GM21528 (cell line): ENCODE results near the gene PKD2L2.

Experiments used
- ATAC-seq: cut with Tn5 transposase; IDR thresholded peaks from one replicate; pipeline ENCODE4 v1.9.1; 2021; ENCODE audit warnings: mild to moderate bottlenecking, moderate library complexity; ENCODE audit not compliant: unreplicated experiment, low FRiP score

PKD2L2 gene

DNA sequence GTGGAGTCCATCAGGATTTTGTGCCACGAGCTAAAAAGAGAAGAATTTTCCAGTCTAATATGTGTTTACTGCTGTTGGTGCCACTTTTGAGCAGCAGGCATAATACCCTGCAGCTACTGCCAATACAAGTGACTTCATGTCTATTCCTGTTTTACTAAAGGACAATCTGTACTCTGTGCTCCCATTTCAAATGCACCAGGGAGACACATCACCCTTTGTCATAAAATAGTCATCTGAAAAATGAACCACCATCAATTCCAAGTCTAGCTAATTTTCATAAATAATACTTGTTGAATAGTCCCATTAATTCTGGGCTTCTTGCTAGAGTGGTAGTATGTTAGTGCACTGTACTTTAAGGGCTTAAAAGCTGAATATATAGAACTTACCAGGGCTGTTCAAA lies 8.9 kb upstream of the PKD2L2 start:
- no peak for ATAC-seq

DNA sequence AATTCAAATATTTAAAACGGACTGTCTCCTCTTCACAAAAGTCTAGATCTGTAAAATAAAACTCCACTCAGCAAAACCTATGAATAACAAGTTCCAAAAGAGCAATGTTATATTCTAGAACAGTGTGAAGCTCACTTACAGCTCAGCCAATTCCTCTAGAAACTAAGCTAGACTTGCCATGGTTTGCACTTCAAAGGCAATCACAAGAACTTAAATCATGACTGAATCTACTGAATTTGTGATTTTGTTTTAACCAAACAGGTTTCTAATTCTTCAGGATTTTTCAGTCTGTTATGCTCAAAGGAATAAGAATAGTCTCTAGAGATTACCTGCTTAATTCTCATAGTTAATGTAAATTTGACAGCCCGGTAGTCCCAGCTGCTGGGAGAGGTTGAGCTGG lies 1.4 kb upstream of the PKD2L2 start:
- ATAC-seq = no peak

DNA sequence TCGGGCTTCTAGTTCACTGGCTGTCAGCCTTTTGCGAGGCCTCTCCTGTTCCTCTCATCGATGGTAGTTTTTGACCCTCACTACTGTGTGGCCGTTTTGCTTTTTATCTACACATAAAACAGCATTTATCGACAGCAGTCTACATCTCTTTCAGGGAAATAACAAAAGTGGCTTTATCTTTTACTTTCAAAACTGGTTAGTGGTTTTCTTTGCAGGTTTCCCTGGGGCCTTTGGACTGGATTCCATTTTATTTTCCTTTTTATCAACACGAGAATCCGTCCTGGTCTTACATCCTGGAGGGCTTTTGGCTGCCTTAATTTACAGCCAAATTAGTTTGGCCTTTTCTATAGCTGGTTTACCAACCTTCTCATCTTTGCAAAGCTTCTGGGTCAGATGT lies 793 bp upstream of the PKD2L2 start:
- ATAC-seq = no peak

DNA sequence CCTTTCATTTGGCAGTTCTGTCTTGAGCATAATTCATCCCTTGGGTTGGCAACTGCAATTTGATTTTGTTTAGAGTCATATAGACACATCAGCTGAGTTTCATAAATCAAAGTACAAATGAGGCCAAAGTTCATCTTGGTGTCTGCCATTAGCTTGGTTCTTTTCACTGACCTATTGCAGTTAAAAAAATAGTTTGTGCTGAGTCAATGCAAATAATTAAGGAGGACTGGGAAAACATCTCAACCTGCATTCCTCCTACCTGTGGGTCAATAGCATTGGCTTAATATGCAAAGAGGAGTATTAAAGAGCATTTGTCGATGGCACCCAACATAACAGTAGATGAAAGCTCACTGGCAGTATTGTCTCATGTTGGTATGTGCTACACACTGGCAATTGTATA lies 1.6 kb downstream of the PKD2L2 start:
- no peak for ATAC-seq

DNA sequence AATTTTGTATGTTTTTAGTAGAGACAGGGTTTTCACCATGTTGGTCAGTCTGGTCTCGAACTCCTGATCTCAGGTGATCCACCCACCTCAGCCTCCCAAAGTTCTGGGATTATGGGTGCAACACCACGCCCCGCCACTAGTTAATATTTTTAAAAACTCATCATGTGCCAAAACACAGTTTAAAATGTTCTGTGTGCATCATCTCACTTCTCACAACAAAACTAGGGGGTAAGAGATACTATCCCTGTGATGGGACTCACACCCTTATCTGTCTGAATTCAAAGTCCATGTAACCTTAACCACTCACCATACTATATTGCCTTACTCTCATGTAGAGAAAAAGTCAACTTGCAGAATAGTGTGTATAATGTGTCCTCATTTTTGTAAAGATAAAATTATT lies 2.6 kb downstream of the PKD2L2 start:
- ATAC-seq = no peak

DNA sequence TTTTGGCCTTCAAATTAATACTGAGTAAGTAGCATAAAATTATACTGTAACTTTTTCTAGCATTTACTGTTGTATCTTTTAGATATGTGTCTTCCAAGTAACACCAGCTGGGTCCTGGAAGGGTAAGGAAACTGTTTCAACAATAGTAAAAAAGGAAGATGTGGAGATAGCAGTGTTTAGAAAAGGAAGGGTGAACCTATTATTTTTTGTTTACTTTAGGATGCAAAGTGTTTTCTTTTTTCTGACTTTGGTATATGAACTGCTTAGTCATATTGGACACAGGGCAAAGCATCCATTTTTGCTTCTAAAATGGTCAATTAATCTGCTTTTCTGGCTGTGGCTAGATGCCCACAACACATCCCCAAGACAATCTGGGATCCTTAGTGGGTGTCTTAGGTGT lies 5.3 kb downstream of the PKD2L2 start:
- ATAC-seq = no peak

DNA sequence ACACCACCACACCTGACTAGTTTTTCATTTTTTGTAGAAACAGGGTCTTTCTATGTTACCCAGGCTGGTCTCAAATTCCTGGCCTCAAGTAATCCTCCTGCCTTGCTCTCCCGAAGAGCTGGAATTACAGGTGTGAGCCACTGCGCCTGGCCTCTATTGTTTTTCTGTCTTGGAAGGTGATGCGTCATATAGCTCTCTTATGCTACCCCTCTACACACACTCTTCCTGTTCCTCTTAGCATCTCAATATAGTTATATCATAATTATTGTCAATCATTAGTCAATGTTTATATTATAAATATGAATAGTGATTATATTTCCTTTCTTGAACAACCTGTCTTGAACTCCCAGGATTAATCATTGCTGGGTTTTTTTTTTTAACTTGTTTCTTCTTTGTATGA lies 7.3 kb downstream of the PKD2L2 start:
- ATAC-seq = no peak

DNA sequence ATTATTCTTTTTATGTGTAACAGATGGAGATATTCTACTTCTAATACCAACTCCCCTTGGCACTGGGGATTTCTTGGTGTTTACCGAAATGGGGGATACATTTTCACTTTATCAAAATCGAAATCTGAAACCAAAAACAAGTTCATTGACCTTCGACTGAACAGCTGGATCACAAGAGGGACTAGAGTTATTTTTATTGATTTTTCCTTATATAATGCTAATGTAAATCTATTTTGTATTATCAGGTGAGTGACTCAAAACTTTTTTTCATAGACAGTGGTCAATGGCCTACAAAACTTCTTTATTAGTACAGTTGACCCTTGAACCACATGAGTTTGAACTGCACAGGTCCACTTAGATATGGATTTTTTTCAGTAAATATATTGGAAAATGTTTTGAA lies 10.2 kb downstream of the PKD2L2 start:
- ATAC-seq = no peak

DNA sequence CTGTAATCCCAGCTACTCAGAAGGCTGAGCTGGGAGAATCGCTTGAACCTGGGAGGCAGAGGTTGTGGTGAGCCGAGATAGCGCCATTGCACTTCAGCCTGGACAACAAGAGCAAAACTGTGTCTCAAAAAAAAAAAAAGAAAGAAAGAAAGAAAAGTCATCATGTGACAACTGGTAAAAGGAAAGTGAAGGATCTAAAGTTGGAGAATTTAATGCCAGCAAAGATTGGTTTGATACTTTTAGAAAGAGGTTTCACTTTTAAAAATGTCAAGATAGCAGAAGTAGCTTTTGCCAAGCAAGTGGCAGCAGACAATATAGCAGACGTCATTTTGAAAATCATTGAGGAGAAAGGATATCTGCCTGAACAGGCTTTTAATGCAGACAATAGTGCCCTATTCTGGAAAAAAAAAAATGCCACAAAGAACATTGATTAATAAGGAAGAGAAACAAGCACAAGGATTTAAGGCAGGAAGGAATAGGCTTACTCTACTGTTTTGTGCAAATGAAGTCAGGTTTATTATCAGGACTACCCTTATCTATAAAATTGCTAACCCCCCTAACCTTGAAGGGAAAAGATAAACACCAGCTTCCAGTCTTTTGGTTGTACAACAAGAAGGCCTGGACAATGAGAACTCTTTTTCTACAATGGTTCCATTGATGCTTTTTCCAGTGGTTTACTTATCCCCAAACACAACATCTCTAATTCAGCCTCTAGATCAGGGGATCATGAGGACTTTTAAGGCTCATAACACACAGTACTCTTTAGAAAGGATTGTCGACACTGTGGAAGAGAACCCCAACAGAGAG lies 12.0 kb downstream of the PKD2L2 start:
- no peak for ATAC-seq

DNA sequence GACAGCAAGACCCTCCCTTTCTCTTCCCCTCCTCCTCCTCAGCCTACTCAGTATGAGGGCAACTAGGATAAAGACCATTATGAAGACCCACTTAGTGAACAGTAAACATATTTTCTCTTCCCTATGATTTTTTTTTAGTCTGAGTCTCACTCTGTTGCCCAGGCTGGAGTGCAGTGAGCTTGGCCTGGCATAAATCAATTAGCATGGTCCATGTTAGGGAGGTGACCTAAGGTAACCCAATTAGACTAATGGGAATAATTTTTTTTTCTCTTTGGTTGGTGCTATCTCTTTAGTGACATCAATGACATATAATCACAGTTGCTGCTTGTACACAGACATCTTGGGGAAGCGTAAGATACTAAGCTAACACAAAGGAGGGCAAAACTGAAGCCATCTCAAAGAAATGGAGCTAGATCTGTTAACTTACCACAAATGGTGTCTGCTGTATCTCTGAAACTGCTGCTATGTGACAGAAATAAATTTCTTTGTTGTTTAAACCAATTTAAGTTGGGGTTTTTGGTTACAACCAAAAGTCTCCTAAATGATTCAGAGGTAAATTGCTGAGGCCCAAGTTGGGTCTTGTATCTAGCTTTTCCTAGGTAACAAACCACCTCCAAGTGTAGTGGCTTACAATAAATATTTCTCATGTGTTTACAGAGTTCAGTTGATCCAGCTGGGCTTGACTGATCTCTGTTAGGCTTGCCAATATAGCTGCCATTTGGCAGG lies 13.3 kb downstream of the PKD2L2 start:
- ATAC-seq = no peak

DNA sequence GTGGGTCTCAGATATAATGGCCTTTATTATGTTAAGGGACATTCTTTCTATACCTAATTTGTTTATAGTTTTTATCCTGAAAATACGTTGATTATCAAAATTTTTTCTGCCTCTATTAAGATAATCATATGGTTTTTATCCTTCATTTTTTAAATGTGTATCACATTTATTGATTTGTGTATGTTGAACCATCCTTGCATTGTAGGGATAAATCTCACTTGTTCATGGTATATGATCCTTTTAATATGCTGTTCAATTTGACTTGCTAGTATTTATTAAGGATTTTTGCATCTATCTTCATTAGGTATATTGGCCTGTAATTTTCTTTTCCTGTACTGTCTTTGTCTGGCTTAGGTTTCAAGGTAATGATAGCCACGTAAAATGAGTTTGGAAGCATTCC lies 25.5 kb downstream of the PKD2L2 start:
- no peak for ATAC-seq

DNA sequence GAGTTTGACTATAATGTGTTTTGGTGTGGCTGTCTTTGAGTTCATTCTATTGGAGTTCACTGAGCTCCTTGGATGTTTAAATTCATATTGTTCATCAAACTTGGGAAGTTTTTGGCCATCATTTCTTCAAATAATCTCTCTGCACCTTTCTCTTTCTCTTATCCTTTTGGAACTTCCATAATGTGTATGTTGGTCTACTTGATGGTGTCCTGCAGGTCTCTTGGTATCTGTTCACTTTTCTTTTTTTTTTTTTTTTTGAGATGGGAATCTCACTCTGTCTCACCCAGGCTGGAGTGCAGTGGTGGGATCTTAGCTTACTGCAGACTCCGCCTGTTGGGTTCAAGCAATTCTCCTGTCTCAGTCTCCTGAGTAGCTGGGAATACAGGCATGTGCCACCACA lies 27.7 kb downstream of the PKD2L2 start:
- no peak for ATAC-seq

DNA sequence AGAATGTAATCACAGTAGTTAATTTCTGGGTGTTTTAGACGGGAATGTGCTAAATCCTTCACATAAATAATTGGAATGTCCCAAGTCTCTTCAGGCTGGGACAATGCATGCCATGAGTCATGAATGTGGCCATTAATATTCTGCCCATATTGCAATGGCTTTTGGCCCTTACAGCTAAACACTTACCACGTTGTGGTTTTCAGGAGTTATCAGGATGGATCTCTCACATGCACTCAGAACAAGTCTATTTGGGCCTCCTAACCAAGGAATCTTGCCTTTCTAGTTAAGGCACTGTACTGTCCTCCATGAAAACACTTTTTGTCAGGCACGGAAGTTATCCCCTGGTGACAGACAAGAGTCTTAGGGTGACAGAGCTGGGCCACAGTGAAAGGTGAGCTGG lies 32.7 kb downstream of the PKD2L2 start:
- ATAC-seq = no peak

DNA sequence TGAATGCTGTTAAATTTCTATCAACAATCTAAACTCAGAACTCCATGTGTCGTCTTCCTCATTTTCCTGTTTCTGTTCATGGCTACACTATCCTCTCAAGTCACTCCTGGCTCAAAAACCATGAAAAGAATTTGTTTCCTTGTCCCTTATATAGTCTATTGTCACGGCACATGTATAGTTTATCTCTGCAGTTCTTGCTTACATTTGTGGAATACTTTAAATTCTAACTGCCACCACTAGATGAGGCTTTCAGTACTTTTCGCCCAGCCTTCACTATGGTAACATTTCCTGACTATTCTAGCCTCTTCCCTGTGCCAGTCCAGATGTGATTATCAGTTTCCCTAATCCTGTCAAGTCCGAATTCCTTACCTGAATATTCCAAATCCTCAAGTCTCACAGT lies 34.6 kb downstream of the PKD2L2 start:
- no peak for ATAC-seq

DNA sequence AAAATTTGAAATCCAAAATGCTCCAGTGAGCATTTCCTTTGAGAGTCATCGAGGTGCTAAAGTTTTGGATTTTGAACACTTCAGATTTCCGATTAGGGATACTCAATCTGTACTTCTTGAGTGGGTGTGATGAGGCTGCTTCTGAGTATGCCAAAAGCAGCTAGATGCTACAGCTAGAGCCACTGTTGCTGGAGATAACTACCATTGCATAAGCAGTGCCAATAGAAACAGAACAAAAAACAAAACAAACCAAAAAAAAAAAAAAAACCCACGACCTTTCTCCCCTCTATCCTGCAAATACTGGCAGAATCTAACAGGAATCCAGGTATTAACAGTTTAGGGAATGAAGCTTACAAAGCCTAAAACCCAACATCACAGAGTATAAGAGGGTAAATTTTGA lies 43.5 kb downstream of the PKD2L2 start:
- ATAC-seq = no peak

DNA sequence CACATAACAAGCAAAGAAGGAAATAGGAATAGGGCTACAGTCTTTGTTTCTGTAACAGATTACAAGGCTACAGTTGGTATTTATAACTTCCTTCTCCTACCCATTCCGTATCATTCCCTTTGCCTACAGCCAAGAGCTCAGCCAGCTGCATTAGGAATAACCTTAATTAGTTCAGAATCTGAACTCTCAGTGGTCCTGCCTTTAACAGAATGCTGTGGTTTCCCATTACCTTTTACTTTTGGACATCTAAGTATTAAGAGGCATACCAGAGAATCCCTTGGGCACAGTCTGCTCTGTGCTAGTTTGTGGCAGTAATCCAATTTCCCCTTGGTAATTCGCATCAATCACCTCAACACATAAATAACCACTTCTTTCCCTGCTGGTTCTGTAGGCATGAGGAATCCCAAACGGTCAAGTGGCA lies 44.2 kb downstream of the PKD2L2 start:
- ATAC-seq = no peak

DNA sequence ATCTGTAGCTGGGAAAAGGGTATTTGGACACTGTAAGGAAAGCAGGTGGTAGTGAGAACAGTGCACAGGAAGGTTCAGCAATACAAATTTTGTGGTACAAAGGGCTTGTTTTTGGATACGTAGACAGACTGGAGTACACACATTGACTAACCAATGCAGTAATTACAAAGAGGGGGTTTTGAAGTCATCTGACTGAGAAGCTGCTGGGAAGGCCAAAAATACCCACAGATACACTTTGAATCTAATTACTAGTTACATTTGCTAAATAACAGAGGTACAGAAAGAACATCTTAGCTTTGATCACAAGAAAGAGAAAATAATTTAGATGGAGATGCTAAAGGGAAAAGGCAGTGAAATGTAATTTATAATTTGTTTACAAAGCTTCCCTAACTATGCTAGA lies 45.9 kb downstream of the PKD2L2 start:
- no peak for ATAC-seq

DNA sequence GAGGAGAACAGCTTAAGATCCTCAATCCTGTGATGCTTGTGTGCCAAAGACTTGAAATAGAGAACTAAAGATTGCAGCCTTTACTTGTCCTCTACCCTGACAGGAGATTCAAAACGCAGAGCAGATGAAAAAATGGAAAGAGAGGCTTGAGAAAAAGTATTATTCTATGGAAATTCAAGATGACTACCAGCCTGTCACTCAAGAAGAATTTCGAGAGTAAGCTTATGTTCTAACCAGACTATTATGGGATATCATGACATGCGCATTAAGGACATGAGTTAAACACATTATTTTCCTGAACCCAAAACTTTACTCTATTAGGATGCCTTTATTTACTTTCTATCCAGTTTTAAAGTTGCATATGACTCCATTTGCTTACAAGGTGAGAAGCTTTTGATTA lies 46.4 kb downstream of the PKD2L2 start:
- no peak for ATAC-seq

DNA sequence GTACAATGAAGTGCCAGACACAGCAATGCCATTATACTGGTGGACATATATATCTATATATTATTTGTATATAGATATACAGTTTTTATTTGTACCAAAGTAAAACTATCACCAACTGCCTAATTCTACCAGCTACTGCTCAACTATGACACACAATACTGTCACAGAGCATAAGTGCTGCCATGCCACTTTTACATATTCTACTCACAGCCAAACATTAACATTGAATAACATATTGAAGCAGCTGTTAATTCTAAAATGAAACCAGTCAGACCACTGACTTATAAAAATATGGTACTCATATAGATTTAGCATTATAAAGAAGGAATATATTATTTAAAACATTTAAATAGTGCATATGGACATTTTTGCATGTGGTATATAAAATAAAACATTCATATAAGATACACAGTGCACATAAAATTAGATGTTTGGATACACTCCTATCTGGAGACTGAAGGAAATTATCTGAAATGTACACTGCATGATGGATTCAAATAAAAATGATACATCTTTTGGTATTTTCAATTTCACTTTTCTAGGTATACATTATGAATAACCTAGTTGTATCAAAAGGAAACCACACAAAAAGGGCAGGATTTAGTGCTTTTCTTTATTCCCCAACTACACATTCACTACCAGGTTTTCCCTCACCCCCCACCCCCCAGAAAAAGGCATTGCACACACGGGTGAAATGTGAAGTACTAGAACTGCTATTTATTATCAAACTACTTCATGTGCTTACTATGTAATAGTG lies 48.9 kb downstream of the PKD2L2 start:
- ATAC-seq = no peak

DNA sequence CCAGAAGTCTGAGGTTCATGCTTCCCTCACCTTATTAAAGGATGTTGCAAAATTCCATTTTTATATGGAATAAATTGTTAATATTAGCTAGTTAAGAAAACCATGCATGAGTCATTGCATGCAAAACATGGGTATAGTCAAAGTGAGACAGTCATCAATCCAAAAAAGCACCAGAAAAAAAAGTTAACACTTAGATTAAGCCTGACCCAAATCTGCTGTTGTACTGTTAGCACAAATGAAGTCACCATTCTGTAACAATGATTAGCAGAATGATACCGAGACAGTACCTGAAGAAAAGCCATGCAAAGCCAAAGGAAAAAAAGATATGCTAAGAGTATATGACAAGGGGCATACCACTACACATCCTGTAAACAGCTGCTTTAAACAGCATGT lies 49.5 kb downstream of the PKD2L2 start:
- ATAC-seq = no peak

DNA sequence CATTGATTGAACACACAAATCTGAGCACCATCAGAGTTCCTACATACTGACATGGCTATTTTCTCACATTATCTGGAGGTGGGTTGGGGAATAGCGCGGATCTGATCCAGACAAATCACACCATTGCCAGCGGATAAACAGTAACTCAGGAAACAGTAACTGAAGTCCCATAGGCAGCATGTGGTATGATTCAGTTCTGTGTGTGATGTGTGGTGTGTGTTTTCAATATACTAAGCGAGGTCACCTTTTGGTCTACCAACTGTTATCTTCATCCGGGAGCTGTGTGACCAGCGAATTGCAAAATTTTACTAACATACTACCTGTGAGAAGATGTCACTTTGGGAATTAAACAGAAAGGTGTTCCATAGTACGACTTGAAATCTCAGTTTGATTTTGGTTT lies 50.1 kb downstream of the PKD2L2 start:
- ATAC-seq = no peak
